Breast epithelium (tissue), 4 donors: Measurements from ENCODE around the gene TCTN2. TPM values are rescaled to one million over a fixed set of nuclear protein-coding genes. Genes with fewer than 3 reads are reported as not detected.
A peak's percentile ranks its signal among the peaks of the same experiment; 100 is the strongest.

Source experiments
- DNase-seq, 2 donors: peaks; one replicate each; pipeline ENCODE4 v3.0.0-alpha.2; 2019; ENCODE audit warnings: low spot score in 2 of 2
- H3K27ac ChIP-seq, 2 donors: fragments of 200-600 bp; sonication (generic) in 1 of 2; one replicate each; pipeline ENCODE4 v1.5.1; 2016 to 2019; ENCODE audit warnings: mild to moderate bottlenecking in 1 of 2
- H3K27me3 ChIP-seq, 2 donors: fragments of 200-600 bp; sonication (generic) in 1 of 2; one replicate each; pipeline versions ENCODE4 v1.5.1 to v1.6.0; 2017 to 2019; ENCODE audit warnings: control low read depth in 1 of 2, mild to moderate bottlenecking in 1 of 2
- H3K36me3 ChIP-seq: fragments of 200-600 bp; one replicate; pipeline ENCODE4 v1.5.1; 2019
- H3K4me1 ChIP-seq, 2 donors: fragments of 200-600 bp; sonication (generic); one replicate each; pipeline ENCODE4 v1.5.1; 2016 to 2019; ENCODE audit warnings: control low read depth in 1 of 2
- H3K4me3 ChIP-seq, 3 donors: fragments of 200-600 bp; sonication (generic); 1 replicate in 2 of 3; 2 replicates in 1 of 3; pipeline ENCODE4 v1.5.1; 2016 to 2019; ENCODE audit warnings: mild to moderate bottlenecking in 3 of 3, moderate library complexity in 2 of 3
- H3K9me3 ChIP-seq, 2 donors: fragments of 200-600 bp; sonication (generic) in 1 of 2; one replicate each; pipeline ENCODE4 v1.5.1; 2016 to 2019; ENCODE audit warnings: control low read depth in 1 of 2
- CTCF ChIP-seq, 3 donors: fragments of 450-650 bp; IDR thresholded peaks; one replicate each; pipeline ENCODE4 v1.5.1; 2016 to 2017; ENCODE audit warnings: antibody characterized with exemption in 3 of 3, mild to moderate bottlenecking in 3 of 3, moderate library complexity in 3 of 3
- POLR2A ChIP-seq: fragments of 450-650 bp; IDR thresholded peaks from one replicate; pipeline ENCODE4 v1.6.1; 2016; ENCODE audit warnings: antibody characterized with exemption, mild to moderate bottlenecking, moderate library complexity
- POLR2AphosphoS5 ChIP-seq, 3 donors: sonication (generic); formaldehyde crosslinking; IDR thresholded peaks; one replicate each; pipeline ENCODE4 v1.6.1; 2017; ENCODE audit warnings: antibody characterized with exemption in 3 of 3
- intact Hi-C: fragments of 100-400 bp; cut with DNase I; formaldehyde crosslinking; loops from one replicate; pipeline ENCODE4 v1.15.1; 2023; ENCODE audit warnings: low total_unique reads
- total RNA-seq, 3 donors: library from RNA; depleted of rRNA; stranded (reverse); fragments of >200 nt; gene quantifications; one replicate each; pipeline ENCODE4 v1.1.0, GENCODE V29; 2016

The TCTN2 gene
- total RNA-seq, 3 donors from 2014 or later = 11.5 to 22.2 (median 13.1) TPM

GRCh38 chr12:123705935-123706334, 35.0 kb downstream of the TCTN2 start:
- TF ChIP-seq POLR2A (no peak), POLR2AphosphoS5 (IDR thresholded peaks at IDR 0.05) (no peak), CTCF (IDR thresholded peaks at IDR 0.05) (no peak)
- H3K36me3 ChIP-seq = no peaks in the 10 kb centered on the region

GRCh38 chr12:123707466-123707865, 36.6 kb downstream of the TCTN2 start:
- intact Hi-C loops = no loop called here
- DNase-seq = no peak
- H3K9me3 ChIP-seq = no peaks in the 10 kb centered on the region
- no peak overlapping the region for H3K27ac ChIP-seq
- TF ChIP-seq CTCF (IDR thresholded peaks at IDR 0.05) (no peak), POLR2A (no peak), POLR2AphosphoS5 (IDR thresholded peaks at IDR 0.05) (no peak)
- H3K27me3 ChIP-seq = no peaks in the 10 kb centered on the region
- H3K36me3 ChIP-seq = no peaks in the 10 kb centered on the region
- H3K4me1 ChIP-seq = no peaks in the 10 kb centered on the region
- H3K4me3 ChIP-seq = no peak overlapping the region

More at GRCh38 chr12:123705935-123706334, 35.0 kb downstream of the TCTN2 start:
- Histone ChIP-seq H3K4me1 (no peaks in the 10 kb centered on the region), H3K9me3 (no peaks in the 10 kb centered on the region), H3K4me3 (no peak overlapping the region), H3K27ac (no peak overlapping the region), H3K27me3 (no peaks in the 10 kb centered on the region)
- DNase-seq = no peak
- intact Hi-C loops = no loop called here

- TF ChIP-seq POLR2AphosphoS5 (IDR thresholded peaks at IDR 0.05) = no peak
- H3K36me3 ChIP-seq = no peaks in the 10 kb centered on the region
- peak overlapping the region; percentile 99 to 100 (median 99) for H3K4me3 ChIP-seq
- H3K4me1 ChIP-seq = peaks cover 0 to 10% of the 10 kb centered on the region in 2 donors
- H3K9me3 ChIP-seq = no peaks in the 10 kb centered on the region
- peak in 1 of 2 donors; percentile 16 for DNase-seq
- intact Hi-C loops = no loop called here
- H3K27ac ChIP-seq = peak overlapping the region; percentile 68
- H3K27me3 ChIP-seq = no peaks in the 10 kb centered on the region
Observed at GRCh38 chr12:123712780-123713319, 41.9 kb downstream of the TCTN2 start.

- TF ChIP-seq CTCF (IDR thresholded peaks at IDR 0.05) (no peak), POLR2AphosphoS5 (IDR thresholded peaks at IDR 0.05) (no peak), POLR2A (no peak)
- H3K27ac ChIP-seq = no peak overlapping the region
- peaks cover 0 to 10% of the 10 kb centered on the region in 2 donors for H3K4me1 ChIP-seq
- H3K36me3 ChIP-seq = no peaks in the 10 kb centered on the region
- no peaks in the 10 kb centered on the region for H3K27me3 ChIP-seq
- peak in 1 of 2 donors; percentile 9 for DNase-seq
- H3K9me3 ChIP-seq = no peaks in the 10 kb centered on the region
- H3K4me3 ChIP-seq = peak overlapping the region; percentile 99 to 100 (median 99)
- intact Hi-C loops = no loop called here
Observed at GRCh38 chr12:123713398-123713797, 42.5 kb downstream of the TCTN2 start.

GRCh38 chr12:123713823-123714585, 43.1 kb downstream of the TCTN2 start:
- H3K27ac ChIP-seq = no peak overlapping the region
- intact Hi-C loops = no loop called here
- no peak for TF ChIP-seq POLR2A
- TF ChIP-seq POLR2AphosphoS5 (IDR thresholded peaks at IDR 0.05) = no peak
- TF ChIP-seq CTCF (IDR thresholded peaks at IDR 0.05) = no peak
- no peaks in the 10 kb centered on the region for H3K27me3 ChIP-seq
- H3K36me3 ChIP-seq = no peaks in the 10 kb centered on the region
- peaks cover 0 to 10% of the 10 kb centered on the region in 2 donors for H3K4me1 ChIP-seq
- no peaks in the 10 kb centered on the region for H3K9me3 ChIP-seq
- DNase-seq = peak in 1 of 2 donors; percentile 14
- peak overlapping the region in 1 of 3 donors; percentile 99 for H3K4me3 ChIP-seq
